A172 (cell line): ENCODE results near the gene TMEM131L. TPM values are rescaled to one million over a fixed set of nuclear protein-coding genes. Genes with fewer than 3 reads are reported as not detected.
"Not testable (repeated sequence)": the region's sequence is repeated elsewhere in the genome, so short reads cannot be mapped to it uniquely, and the experiment has no call there.

Experiments
- DNase-seq: peaks from one replicate; pipeline ENCODE4 v3.0.0-alpha.2; 2015; ENCODE audit warnings: low spot score
- total RNA-seq: library from RNA; depleted of rRNA; stranded (reverse); fragments of >200 nt; shearing (Covaris generic); gene quantifications from 2 replicates; pipeline ENCODE4 v1.2.3, GENCODE V29; 2014

Gene TMEM131L
- total RNA-seq, 1 experiment from 2014 or later, result 9.0 TPM

GRCh38 chr4:153649572-153649991 is 183.4 kb downstream of the TMEM131L start:
- DNase-seq, result peak; percentile 10

- no peak for DNase-seq
Observed at GRCh38 chr4:153651116-153651515, 185.0 kb downstream of the TMEM131L start.

- peak; percentile 16 for DNase-seq
Observed at GRCh38 chr4:153651587-153651986, 185.4 kb downstream of the TMEM131L start.

- no peak for DNase-seq
Observed at GRCh38 chr4:153652051-153652784, 186.1 kb downstream of the TMEM131L start.

GRCh38 chr4:153655002-153655541 is 188.9 kb downstream of the TMEM131L start:
- DNase-seq, result no peak

- DNase-seq, result no peak
Observed at GRCh38 chr4:153655928-153656327, 189.8 kb downstream of the TMEM131L start.

GRCh38 chr4:153661215-153661822 is 195.2 kb downstream of the TMEM131L start:
- no peak for DNase-seq

GRCh38 chr4:153661908-153662307 is 195.7 kb downstream of the TMEM131L start:
- no peak for DNase-seq

GRCh38 chr4:153663667-153664066 is 197.5 kb downstream of the TMEM131L start:
- no peak for DNase-seq

GRCh38 chr4:153666505-153666904 is 200.3 kb downstream of the TMEM131L start:
- DNase-seq, result not testable (repeated sequence)

- DNase-seq, result no peak
Observed at GRCh38 chr4:153668647-153669046, 202.5 kb downstream of the TMEM131L start.

- no peak for DNase-seq
Observed at GRCh38 chr4:153669838-153670237, 203.7 kb downstream of the TMEM131L start.

GRCh38 chr4:153676486-153676885 is 210.3 kb downstream of the TMEM131L start:
- DNase-seq, result peak; percentile 46

GRCh38 chr4:153676984-153677383 is 210.8 kb downstream of the TMEM131L start:
- peak; percentile 88 for DNase-seq

GRCh38 chr4:153679486-153679885 is 213.3 kb downstream of the TMEM131L start:
- no peak for DNase-seq

- DNase-seq, result no peak
Observed at GRCh38 chr4:153683763-153684181, 217.6 kb downstream of the TMEM131L start.

- DNase-seq, result no peak
Observed at GRCh38 chr4:153684182-153684970, 218.2 kb downstream of the TMEM131L start, which contains the start of gene TLR2. Gene TLR2, plus strand, starts transcription at chr4:153684280. Its CDS starts 18,628 bp downstream, at chr4:153702908.

GRCh38 chr4:153684971-153685371 is 218.8 kb downstream of the TMEM131L start:
- no peak for DNase-seq
